Activated CD8-positive, alpha-beta T cell treated with anti-CD3 and anti-CD28 coated beads for 36 hours (primary cell): Measurements from ENCODE around the gene SNRPB2. TPM values are rescaled to one million over a fixed set of nuclear protein-coding genes. Genes with fewer than 3 reads are reported as not detected.

Source experiments
- ATAC-seq: fragments of 200-7000 bp; cut with Tn5 transposase; one replicate; pipeline ENCODE4 v1.10.0; 2021; ENCODE audit warnings: mild to moderate bottlenecking, moderate library complexity
- CTCF ChIA-PET: fragments of 350-600 bp; sonication (Branson Sonifier 250); formaldehyde crosslinking; loops from one replicate; lab custom pipeline; 2021; ENCODE audit warnings: antibody characterized with exemption; lab: Charles Lee
- POLR2A ChIA-PET: fragments of 350-600 bp; sonication (Branson Sonifier 250); formaldehyde crosslinking; loops from one replicate; lab custom pipeline; 2021; ENCODE audit warnings: antibody characterized with exemption; lab: Charles Lee
- DNase-seq: peaks from one replicate; pipeline ENCODE4 v3.0.0-alpha.2; 2020
- H3K27ac Mint-ChIP-seq: one replicate; pipeline ENCODE4 v1.8.0; 2021; ENCODE audit warnings: mild to moderate bottlenecking, mixed read lengths
- H3K27me3 Mint-ChIP-seq: one replicate; pipeline ENCODE4 v1.8.0; 2021; ENCODE audit warnings: mixed read lengths
- H3K36me3 Mint-ChIP-seq: one replicate; pipeline ENCODE4 v1.8.0; 2021; ENCODE audit warnings: low read depth, mixed read lengths
- H3K4me1 Mint-ChIP-seq: one replicate; pipeline ENCODE4 v1.8.0; 2021; ENCODE audit warnings: low read depth, mixed read lengths
- H3K4me3 Mint-ChIP-seq: one replicate; pipeline ENCODE4 v1.8.0; 2021; ENCODE audit warnings: mild to moderate bottlenecking, moderate library complexity, mixed read lengths
- H3K9me3 Mint-ChIP-seq: one replicate; pipeline ENCODE4 v1.8.0; 2021; ENCODE audit warnings: mixed read lengths
- intact Hi-C: fragments of 100-400 bp; cut with micrococcal nuclease; formaldehyde crosslinking; loops from one replicate; pipeline ENCODE4 v1.10.0; 2022
- total RNA-seq, 2 experiments: library from RNA; stranded (reverse); gene quantifications; one replicate each; pipeline ENCODE4 v1.2.3, GENCODE V29; 2021
- TF ChIP-seq, protein P1 (sequence below): fragments of 200-600 bp; IDR thresholded peaks from one replicate; pipeline ENCODE4 v1.8.0; 2022; ENCODE audit warnings: antibody characterized with exemption, mild to moderate bottlenecking

The SNRPB2 gene
- total RNA-seq, result 100 to 1,000 TPM; 105 to 108 TPM

DNA sequence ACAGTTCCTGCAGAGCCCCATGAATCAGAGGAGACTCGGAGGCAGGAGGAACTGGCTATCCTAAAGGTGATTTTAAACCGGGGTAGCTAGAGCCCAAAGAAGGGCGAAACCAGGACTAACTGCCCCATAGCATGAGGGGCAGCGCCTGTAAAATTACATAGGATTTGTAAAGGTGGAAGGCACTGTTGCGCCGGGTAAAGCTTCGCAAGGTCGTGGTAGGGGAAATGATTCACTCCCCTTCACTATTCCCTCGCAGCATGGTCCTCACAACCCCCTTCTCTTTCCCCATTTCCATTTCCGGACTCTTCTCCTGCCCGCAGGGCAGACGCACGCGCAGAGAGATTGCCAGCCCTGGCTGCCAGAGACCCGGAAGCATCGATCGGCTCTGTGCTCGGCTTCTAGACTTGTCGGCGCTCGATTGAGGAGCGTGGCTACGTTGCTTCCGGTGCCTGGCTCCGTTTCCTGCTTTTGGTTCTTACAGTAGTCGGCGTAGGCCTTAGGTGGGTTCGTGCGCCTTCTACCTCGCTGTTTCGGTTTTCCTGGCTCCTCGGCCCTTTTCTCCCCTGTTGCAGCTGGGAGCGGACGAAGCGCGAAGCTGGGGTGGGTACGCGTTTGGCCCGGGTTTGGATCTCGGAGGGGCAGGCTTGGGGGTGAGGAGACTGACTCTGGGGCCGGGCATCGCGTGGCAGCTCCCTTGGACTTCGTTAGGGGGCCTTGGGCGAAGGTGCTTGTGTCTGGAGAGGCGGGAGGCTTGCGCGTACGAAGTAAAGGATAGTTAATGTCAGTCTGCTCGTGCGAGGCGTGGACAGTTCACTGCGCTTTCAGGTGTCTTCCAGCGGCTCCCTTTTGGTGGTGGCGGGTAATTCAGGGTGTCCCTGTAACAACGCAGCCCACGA lies at the start of gene SNRPB2:
Gene SNRPB2, plus strand, starts transcription at position 462 of the 896 bp plus-strand sequence. CDS start 1,677 bp downstream, outside the sequence.
- peaks cover 3% of the 10 kb centered on the region for H3K9me3 Mint-ChIP-seq
- ChIA-PET POLR2A (interaction anchor here (0.9 to 1.5 kb wide), 4 partner anchors 9 to 30 kb away, joined by 3 to 5 read pairs (median 4); no protein-coding TSS in a partner anchor), CTCF (interaction anchor here (0.9 kb wide), 1 partner anchor 92 kb away, joined by 4 read pairs; no protein-coding TSS in a partner anchor)
- intact Hi-C loops, result no loop called here
- peaks cover 45% of the 10 kb centered on the region for H3K36me3 Mint-ChIP-seq
- ATAC-seq, result peak; percentile 97
- peaks cover 45% of the 10 kb centered on the region for H3K4me1 Mint-ChIP-seq
- DNase-seq, result peak; percentile 95
- H3K27me3 Mint-ChIP-seq, result peaks cover 12% of the 10 kb centered on the region
- peak within 1 kb of the TSS; percentile 99 for H3K27ac Mint-ChIP-seq
- H3K4me3 Mint-ChIP-seq, result peak within 1 kb of the TSS; percentile 97
- TF ChIP-seq, protein P1, sequence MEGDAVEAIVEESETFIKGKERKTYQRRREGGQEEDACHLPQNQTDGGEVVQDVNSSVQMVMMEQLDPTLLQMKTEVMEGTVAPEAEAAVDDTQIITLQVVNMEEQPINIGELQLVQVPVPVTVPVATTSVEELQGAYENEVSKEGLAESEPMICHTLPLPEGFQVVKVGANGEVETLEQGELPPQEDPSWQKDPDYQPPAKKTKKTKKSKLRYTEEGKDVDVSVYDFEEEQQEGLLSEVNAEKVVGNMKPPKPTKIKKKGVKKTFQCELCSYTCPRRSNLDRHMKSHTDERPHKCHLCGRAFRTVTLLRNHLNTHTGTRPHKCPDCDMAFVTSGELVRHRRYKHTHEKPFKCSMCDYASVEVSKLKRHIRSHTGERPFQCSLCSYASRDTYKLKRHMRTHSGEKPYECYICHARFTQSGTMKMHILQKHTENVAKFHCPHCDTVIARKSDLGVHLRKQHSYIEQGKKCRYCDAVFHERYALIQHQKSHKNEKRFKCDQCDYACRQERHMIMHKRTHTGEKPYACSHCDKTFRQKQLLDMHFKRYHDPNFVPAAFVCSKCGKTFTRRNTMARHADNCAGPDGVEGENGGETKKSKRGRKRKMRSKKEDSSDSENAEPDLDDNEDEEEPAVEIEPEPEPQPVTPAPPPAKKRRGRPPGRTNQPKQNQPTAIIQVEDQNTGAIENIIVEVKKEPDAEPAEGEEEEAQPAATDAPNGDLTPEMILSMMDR, result no peak

DNA sequence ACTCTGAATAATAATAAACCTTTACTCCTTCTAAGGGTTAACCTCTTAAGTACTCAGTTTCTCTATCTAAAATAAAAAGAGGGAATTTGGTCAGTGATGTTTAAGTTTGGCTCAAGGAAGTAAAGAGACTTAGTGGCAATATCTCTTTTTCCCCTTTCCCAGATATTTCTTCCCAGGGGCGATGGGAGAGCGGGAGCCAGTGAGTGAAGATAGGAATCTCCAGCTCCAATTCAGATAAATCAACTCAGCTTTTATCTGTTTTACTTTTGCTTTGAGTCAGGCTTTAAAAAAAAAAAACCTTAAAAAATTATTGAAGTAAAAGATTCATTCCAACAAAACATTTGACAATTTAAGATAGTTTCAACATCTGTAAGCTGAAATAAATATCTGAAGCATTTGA lies 45.4 kb upstream of the SNRPB2 start:
- Mint-ChIP-seq H3K27ac (no peak overlapping the region), H3K4me3 (no peak overlapping the region), H3K9me3 (no peaks in the 10 kb centered on the region), H3K4me1 (no peaks in the 10 kb centered on the region), H3K36me3 (no peaks in the 10 kb centered on the region), H3K27me3 (peaks cover 8% of the 10 kb centered on the region)
- intact Hi-C loops, result no loop called here
- no peak for ATAC-seq
- TF ChIP-seq, protein P1, result no peak
- no peak for DNase-seq
- ChIA-PET CTCF (no interaction called here), POLR2A (no interaction called here)

DNA sequence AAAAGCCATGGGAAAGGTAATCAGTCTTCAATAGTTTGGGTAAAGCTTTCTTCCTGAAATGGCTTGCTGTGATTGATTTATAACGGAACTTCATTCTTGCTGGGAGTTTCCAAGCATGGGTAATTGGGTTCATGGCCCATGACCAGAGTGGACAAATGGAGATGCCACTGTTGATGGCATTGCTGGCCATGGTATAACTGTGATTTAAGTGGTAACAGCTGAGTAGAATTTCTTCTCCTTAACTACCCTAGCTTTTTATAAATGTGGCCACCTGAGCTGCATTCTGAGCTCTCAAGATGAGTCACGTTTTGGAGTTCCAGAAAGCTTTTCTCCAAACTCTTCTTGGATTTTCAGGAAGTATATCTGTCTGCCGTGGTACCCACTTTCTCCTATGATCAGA lies 39.9 kb upstream of the SNRPB2 start:
- intact Hi-C loops, result no loop called here
- ATAC-seq, result no peak
- TF ChIP-seq, protein P1, result no peak
- Mint-ChIP-seq H3K4me3 (no peak overlapping the region), H3K9me3 (no peaks in the 10 kb centered on the region), H3K36me3 (no peaks in the 10 kb centered on the region), H3K27me3 (peaks cover 14% of the 10 kb centered on the region), H3K27ac (no peak overlapping the region), H3K4me1 (no peaks in the 10 kb centered on the region)
- ChIA-PET POLR2A (no interaction called here), CTCF (interaction anchor here (1.1 kb wide), 1 partner anchor 132 kb away, joined by 3 read pairs; no protein-coding TSS in a partner anchor)
- no peak for DNase-seq

DNA sequence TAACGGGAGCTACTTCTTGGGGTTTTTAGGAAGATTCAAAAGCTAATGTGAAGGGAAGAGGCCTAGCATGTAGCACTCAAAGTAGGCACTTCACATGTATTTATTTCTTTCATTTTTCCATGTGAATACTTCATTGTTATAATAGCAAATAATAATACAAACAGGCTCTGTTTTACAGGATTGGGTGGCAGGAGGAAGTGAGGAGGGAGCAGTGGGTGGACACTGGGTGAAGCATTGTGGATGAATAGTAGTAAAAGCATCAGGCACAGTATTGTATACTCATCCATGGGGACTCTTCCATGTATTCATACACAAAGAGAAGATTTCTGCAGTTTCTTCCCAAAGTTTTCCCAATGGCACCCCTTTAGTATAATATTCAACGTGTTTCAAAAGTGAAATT lies 38.4 kb upstream of the SNRPB2 start:
- TF ChIP-seq, protein P1, result no peak
- Mint-ChIP-seq H3K27ac (no peak overlapping the region), H3K4me3 (no peak overlapping the region), H3K4me1 (no peaks in the 10 kb centered on the region), H3K9me3 (no peaks in the 10 kb centered on the region), H3K36me3 (no peaks in the 10 kb centered on the region), H3K27me3 (peaks cover 19% of the 10 kb centered on the region)
- intact Hi-C loops, result no loop called here
- POLR2A ChIA-PET, result no interaction called here
- CTCF ChIA-PET, result no interaction called here
- DNase-seq (no peak), ATAC-seq (no peak)

DNA sequence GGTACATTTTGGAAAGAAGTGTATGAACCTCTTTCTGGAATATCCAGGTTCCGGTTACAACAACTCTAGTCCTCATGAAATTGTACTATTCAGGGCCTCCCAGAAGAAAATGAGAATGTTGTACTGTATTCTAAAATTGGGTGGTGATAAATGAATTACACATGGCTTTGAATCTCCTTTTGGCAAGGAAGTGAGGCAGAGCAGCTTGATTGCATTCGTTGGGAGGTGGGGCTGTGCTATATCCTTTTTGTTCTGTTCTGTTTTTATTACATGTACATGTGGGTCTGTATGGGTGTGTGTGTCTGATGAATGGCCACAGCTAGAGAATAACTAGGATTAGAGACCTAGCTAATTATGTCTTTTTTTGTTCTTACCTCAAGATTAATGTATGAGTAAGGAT lies 37.8 kb upstream of the SNRPB2 start:
- ATAC-seq (no peak), DNase-seq (no peak)
- H3K36me3 Mint-ChIP-seq, result no peaks in the 10 kb centered on the region
- H3K4me1 Mint-ChIP-seq, result no peaks in the 10 kb centered on the region
- ChIA-PET POLR2A (no interaction called here), CTCF (no interaction called here)
- H3K27me3 Mint-ChIP-seq, result peaks cover 19% of the 10 kb centered on the region
- intact Hi-C loops, result no loop called here
- no peak overlapping the region for H3K4me3 Mint-ChIP-seq
- H3K27ac Mint-ChIP-seq, result no peak overlapping the region
- no peaks in the 10 kb centered on the region for H3K9me3 Mint-ChIP-seq
- TF ChIP-seq, protein P1, result no peak
